ENCODE measurements around the gene ZXDC.

Gene ZXDC

GRCh38 chr3:126508564-126508964, 32.9 kb upstream of the ZXDC start:
- Histone ChIP-seq H3K4me1 (no peaks in the 10 kb centered on the region), H3K27me3 (peaks cover 0 to 11% of the 10 kb centered on the region in 2 donors), H3K4me3 (no peak overlapping the region), H3K36me3 (no peaks in the 10 kb centered on the region), H3K9me3 (no peaks in the 10 kb centered on the region), H3K27ac (no peak overlapping the region)
- intact Hi-C loops (cut with DNase I; ENCODE audit: low total_unique reads) = no loop called here
- no peak for DNase-seq
- no peak for TF ChIP-seq CTCF (IDR thresholded peaks at IDR 0.05)

GRCh38 chr3:126507886-126508285, 32.2 kb upstream of the ZXDC start:
- no peak for DNase-seq
- Histone ChIP-seq H3K27me3 (peaks cover 0 to 14% of the 10 kb centered on the region in 2 donors), H3K4me1 (no peaks in the 10 kb centered on the region), H3K27ac (no peak overlapping the region), H3K4me3 (no peak overlapping the region), H3K36me3 (no peaks in the 10 kb centered on the region), H3K9me3 (no peaks in the 10 kb centered on the region)
- TF ChIP-seq CTCF (IDR thresholded peaks at IDR 0.05) = no peak
- intact Hi-C loops (cut with DNase I; ENCODE audit: low total_unique reads) = no loop called here

GRCh38 chr3:126503701-126504100, 28.0 kb upstream of the ZXDC start:
- Histone ChIP-seq H3K27me3 (peaks cover 0 to 14% of the 10 kb centered on the region in 2 donors), H3K9me3 (no peaks in the 10 kb centered on the region), H3K36me3 (no peaks in the 10 kb centered on the region), H3K4me3 (no peak overlapping the region), H3K27ac (no peak overlapping the region), H3K4me1 (no peaks in the 10 kb centered on the region)
- no peak for TF ChIP-seq CTCF (IDR thresholded peaks at IDR 0.05)
- intact Hi-C loops (cut with DNase I; ENCODE audit: low total_unique reads) = no loop called here
- DNase-seq = no peak

DNA sequence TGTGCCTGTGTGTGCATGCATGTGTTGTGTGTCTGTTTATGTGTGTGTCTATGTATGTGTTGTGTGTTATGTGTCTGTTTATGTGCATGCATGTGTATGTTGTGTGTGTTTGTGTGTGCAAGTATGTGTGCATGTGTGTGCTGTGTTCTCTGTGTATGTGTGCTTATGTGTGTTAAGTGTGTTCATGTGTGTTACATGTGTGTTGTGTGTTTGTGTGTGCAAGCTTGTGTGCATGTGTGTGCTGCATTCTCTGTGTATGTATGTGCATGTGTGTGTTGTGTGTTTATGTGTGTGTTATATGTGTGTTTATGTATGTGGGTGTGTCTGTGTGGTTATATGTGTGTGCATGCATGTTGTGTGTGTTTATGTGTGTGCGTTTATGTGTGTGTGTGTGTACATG, 27.0 kb upstream of the ZXDC start:
- no peak for DNase-seq
- no peak for TF ChIP-seq CTCF (IDR thresholded peaks at IDR 0.05)
- no peak overlapping the region for H3K4me3 ChIP-seq
- no peak overlapping the region for H3K27ac ChIP-seq
- H3K4me1 ChIP-seq = no peaks in the 10 kb centered on the region
- H3K27me3 ChIP-seq = peaks cover 0 to 14% of the 10 kb centered on the region in 2 donors
- H3K9me3 ChIP-seq = no peaks in the 10 kb centered on the region
- no peaks in the 10 kb centered on the region for H3K36me3 ChIP-seq
- intact Hi-C loops (cut with DNase I; ENCODE audit: low total_unique reads) = no loop called here

DNA sequence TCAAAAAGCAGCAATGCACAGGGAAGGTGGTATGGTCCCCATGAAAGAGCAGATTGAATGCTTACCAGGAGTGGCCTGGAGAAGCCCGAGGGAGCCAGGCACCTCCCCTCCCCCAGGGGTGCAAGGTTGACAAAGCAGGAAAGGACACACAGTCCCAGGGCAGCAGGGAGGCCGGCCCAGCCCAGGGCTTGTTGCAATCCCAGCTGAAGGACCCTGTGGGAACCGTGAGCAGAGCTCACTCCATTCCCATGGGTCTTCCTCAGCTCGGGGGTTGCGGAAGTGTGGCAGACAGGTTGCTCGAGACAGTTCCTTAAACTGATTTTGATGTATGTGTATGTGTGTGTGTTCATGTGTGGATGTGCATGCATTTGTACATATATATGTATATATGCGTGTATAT, 26.0 kb upstream of the ZXDC start:
- peaks cover 0 to 14% of the 10 kb centered on the region in 2 donors for H3K27me3 ChIP-seq
- H3K27ac ChIP-seq = no peak overlapping the region
- H3K36me3 ChIP-seq = no peaks in the 10 kb centered on the region
- H3K9me3 ChIP-seq = no peaks in the 10 kb centered on the region
- no peak overlapping the region for H3K4me3 ChIP-seq
- no peak for TF ChIP-seq CTCF (IDR thresholded peaks at IDR 0.05)
- no peaks in the 10 kb centered on the region for H3K4me1 ChIP-seq
- intact Hi-C loops (cut with DNase I; ENCODE audit: low total_unique reads) = no loop called here
- no peak for DNase-seq

- peaks cover 0 to 14% of the 10 kb centered on the region in 2 donors for H3K27me3 ChIP-seq
- H3K27ac ChIP-seq = no peak overlapping the region
- no peaks in the 10 kb centered on the region for H3K36me3 ChIP-seq
- no peak for TF ChIP-seq CTCF (IDR thresholded peaks at IDR 0.05)
- H3K4me1 ChIP-seq = no peaks in the 10 kb centered on the region
- no peak overlapping the region for H3K4me3 ChIP-seq
- no peak for DNase-seq
- no peaks in the 10 kb centered on the region for H3K9me3 ChIP-seq
- intact Hi-C loops (cut with DNase I; ENCODE audit: low total_unique reads) = no loop called here
These were observed 25.4 kb upstream of the ZXDC start for GRCh38 chr3:126501054-126501453.
